H1 (cell line): ENCODE results near the gene PGLYRP2. TPM values are rescaled to one million over a fixed set of nuclear protein-coding genes. Genes with fewer than 3 reads are reported as not detected.

Source experiments
- ATF2 ChIP-seq: IDR thresholded peaks from 2 replicates; pipeline ENCODE4 v1.6.1; 2012; ENCODE audit warnings: low read length, inconsistent platforms
- CBX5 ChIP-seq: fragments of 300-800, 300-1000 bp; sonication (generic); IDR thresholded peaks from 2 replicates; pipeline ENCODE4 v1.7.1; 2016; ENCODE audit warnings: antibody characterized with exemption, low read length, low read depth
- EGR1 ChIP-seq: IDR thresholded peaks from 2 replicates; pipeline ENCODE4 v1.6.1; 2011; ENCODE audit warnings: low read depth, low read length, borderline replicate concordance
- GTF2F1 ChIP-seq: IDR thresholded peaks from 2 replicates; pipeline ENCODE4 v1.6.1; 2012; ENCODE audit warnings: low read depth, low read length, improper control_type of control experiment, borderline replicate concordance
- POLR2AphosphoS5 ChIP-seq: IDR thresholded peaks from 2 replicates; pipeline ENCODE4 v1.6.1; 2011; ENCODE audit warnings: low read depth, low read length
- SIRT6 ChIP-seq: IDR thresholded peaks from one replicate; pipeline ENCODE4 v1.7.1; 2012; ENCODE audit warnings: low read length, inconsistent platforms
- polyA plus RNA-seq, 7 experiments: library from polyadenylated mRNA; depleted of rRNA in 3 of 7; stranded (reverse) in 5 of 7; unstranded in 2 of 7; fragments of >200 nt in 5 of 7; fragments of 200-250 nt in 2 of 7; gene quantifications; 1 replicate in 5 of 7; 2 replicates in 1 of 7; 4 replicates in 1 of 7; pipeline versions ENCODE4 v1.2.1 to v1.2.3, GENCODE V29; 2011 to 2013; ENCODE audit warnings: missing spikeins in 2 of 7, mixed read lengths in 2 of 7
- total RNA-seq: library from RNA; stranded (reverse); fragmentation: NEBNext Ultra II Directional; extraction: Animal tissue kit (Norgen Biotek cat#: 25700); gene quantifications from 2 replicates; pipeline ENCODE4 v1.2.1, GENCODE V29; 2021

The PGLYRP2 gene
- total and polyA plus RNA-seq, 2 of the 8 experiments (the other 6 are each of a cell fraction or from before 2014, with no cell fraction given), result not detected

GRCh38 chr19:15517778-15518177 is 38.5 kb upstream of the PGLYRP2 start (continued):
- TF ChIP-seq ATF2 (no peak), CBX5 (no peak), SIRT6 (no peak), EGR1 (no peak), GTF2F1 (no peak), POLR2AphosphoS5 (no peak)
